ENCODE data around the gene RPL7A. TPM values are rescaled to one million over a fixed set of nuclear protein-coding genes. Genes with fewer than 3 reads are reported as not detected.
A peak's percentile ranks its signal among the peaks of the same experiment; 100 is the strongest.
"Not testable (repeated sequence)": the region's sequence is repeated elsewhere in the genome, so short reads cannot be mapped to it uniquely, and the experiment has no call there.

The RPL7A gene
- 1,770 and 1,772 TPM in 2 replicates for total RNA-seq
- long read RNA-seq, transcript RPL7A-202 (8 exons, 891 nt), result major isoform, 792 of 1,058 reads
- long read RNA-seq, partial matches to known transcripts, result 253 of 1,058 reads
- long read RNA-seq, other reads (novel, unspliced or antisense), result 9 of 1,058 reads

GRCh38 chr9:133347985-133348717 lies at the start of gene RPL7A, which contains the start of gene MED22:
RPL7A (plus strand) TSS chr9:133348218; CDS start chr9:133348244, 26 bp downstream.
MED22 (minus strand) TSS chr9:133348131; CDS start chr9:133346662, 1,469 bp downstream.
- Mint-ChIP-seq H3K9me3 (ENCODE audit: unreplicated experiment) (no peaks in the 10 kb centered on the region), H3K27ac (ENCODE audit: unreplicated experiment) (peak within 1 kb of the TSS; percentile 97), H3K27me3 (ENCODE audit: unreplicated experiment) (no peaks in the 10 kb centered on the region), H3K4me3 (ENCODE audit: unreplicated experiment) (peak within 1 kb of the TSS; percentile 98), H3K36me3 (ENCODE audit: unreplicated experiment) (peaks cover 41% of the 10 kb centered on the region), H3K4me1 (ENCODE audit: unreplicated experiment) (peaks cover 30% of the 10 kb centered on the region)
- TF ChIP-seq, protein P1, sequence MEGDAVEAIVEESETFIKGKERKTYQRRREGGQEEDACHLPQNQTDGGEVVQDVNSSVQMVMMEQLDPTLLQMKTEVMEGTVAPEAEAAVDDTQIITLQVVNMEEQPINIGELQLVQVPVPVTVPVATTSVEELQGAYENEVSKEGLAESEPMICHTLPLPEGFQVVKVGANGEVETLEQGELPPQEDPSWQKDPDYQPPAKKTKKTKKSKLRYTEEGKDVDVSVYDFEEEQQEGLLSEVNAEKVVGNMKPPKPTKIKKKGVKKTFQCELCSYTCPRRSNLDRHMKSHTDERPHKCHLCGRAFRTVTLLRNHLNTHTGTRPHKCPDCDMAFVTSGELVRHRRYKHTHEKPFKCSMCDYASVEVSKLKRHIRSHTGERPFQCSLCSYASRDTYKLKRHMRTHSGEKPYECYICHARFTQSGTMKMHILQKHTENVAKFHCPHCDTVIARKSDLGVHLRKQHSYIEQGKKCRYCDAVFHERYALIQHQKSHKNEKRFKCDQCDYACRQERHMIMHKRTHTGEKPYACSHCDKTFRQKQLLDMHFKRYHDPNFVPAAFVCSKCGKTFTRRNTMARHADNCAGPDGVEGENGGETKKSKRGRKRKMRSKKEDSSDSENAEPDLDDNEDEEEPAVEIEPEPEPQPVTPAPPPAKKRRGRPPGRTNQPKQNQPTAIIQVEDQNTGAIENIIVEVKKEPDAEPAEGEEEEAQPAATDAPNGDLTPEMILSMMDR (IDR thresholded peaks at IDR 0.05), result no peak
- DNase-seq (ENCODE audit: extremely low spot score, unreplicated experiment), result peak; percentile 96

DNA sequence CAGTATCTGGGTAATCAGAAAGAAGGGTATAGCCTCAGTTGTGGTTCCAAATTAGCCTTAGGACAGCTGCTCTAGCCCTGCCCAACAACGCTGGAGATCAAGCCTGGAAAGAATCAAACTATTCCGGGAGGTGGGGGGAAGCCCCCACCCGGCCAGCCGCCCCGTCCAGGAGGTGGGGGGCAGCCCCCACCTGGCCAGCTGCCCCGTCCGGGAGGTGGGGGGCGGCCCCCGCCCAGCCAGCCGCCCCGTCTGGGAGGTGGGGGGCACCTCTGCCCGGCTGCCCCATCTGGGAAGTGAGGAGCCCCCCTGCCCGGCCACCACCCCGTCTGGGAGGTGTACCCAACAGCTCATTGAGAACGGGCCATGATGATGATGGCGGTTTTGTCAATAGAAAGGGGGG lies 48.0 kb upstream of the RPL7A start:
- H3K4me1 Mint-ChIP-seq (ENCODE audit: unreplicated experiment); H3K27ac Mint-ChIP-seq (ENCODE audit: unreplicated experiment); H3K4me3 Mint-ChIP-seq (ENCODE audit: unreplicated experiment); H3K36me3 Mint-ChIP-seq (ENCODE audit: unreplicated experiment); H3K9me3 Mint-ChIP-seq (ENCODE audit: unreplicated experiment): not testable (repeated sequence)
- peaks cover 19% of the 10 kb centered on the region for H3K27me3 Mint-ChIP-seq (ENCODE audit: unreplicated experiment)
- DNase-seq (ENCODE audit: extremely low spot score, unreplicated experiment), result peak; percentile 46

GRCh38 chr9:133301253-133302230 lies 46.5 kb upstream of the RPL7A start:
- peak; percentile 63 for DNase-seq (ENCODE audit: extremely low spot score, unreplicated experiment)
- Mint-ChIP-seq H3K27ac (ENCODE audit: unreplicated experiment) (no peak overlapping the region), H3K4me1 (ENCODE audit: unreplicated experiment) (peaks cover 9% of the 10 kb centered on the region), H3K4me3 (ENCODE audit: unreplicated experiment) (no peak overlapping the region), H3K27me3 (ENCODE audit: unreplicated experiment) (peaks cover 13% of the 10 kb centered on the region), H3K36me3 (ENCODE audit: unreplicated experiment) (no peaks in the 10 kb centered on the region), H3K9me3 (ENCODE audit: unreplicated experiment) (no peaks in the 10 kb centered on the region)
- TF ChIP-seq, protein P1 (IDR thresholded peaks at IDR 0.05), result no peak

DNA sequence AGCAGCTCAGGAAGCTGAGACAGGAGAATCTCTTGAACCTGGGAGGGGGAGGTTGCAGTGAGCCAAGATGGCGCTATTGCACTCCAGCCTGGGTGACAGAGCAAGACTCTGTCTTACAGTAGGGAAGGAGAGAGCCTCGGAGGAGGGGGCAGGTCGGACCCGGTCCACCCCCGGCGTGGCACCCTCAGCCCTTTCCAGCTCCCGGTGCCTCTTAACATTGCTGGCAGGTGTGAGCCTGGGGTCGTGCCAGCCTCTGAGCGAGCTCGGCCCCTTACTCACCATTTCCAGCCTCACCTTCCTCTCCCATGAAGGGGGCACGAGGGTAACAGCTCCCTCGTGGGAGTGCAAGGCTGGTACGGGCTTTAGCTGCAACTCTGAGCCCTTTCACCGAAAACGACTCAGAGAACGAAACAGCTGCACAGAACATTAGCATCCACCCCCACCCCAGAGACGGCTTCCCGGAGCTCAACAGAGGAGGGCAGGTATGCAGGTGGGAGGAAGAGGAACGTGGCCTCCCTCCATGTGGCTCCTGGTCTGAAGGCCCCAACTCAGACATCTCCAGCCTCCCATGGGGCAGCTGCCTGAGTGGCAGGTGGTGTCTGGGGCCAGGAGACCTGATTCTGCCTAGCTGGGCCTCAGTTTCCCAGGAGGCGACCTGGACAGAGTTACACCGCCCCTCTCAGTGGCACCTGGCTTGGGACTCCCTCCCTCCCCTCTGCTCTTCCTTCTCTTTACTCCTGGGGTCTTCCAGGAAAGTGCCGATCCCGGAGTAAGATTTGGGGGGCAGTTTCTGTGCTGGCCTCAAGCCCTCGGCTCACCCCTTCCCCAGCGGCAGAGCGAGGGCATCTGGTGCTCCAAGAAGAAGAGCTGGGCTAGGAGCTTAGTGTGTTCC lies 44.5 kb upstream of the RPL7A start:
- Mint-ChIP-seq H3K27me3 (ENCODE audit: unreplicated experiment) (peaks cover 10% of the 10 kb centered on the region), H3K36me3 (ENCODE audit: unreplicated experiment) (no peaks in the 10 kb centered on the region), H3K4me3 (ENCODE audit: unreplicated experiment) (no peak overlapping the region), H3K27ac (ENCODE audit: unreplicated experiment) (no peak overlapping the region), H3K4me1 (ENCODE audit: unreplicated experiment) (peaks cover 14% of the 10 kb centered on the region), H3K9me3 (ENCODE audit: unreplicated experiment) (no peaks in the 10 kb centered on the region)
- TF ChIP-seq, protein P1 (IDR thresholded peaks at IDR 0.05), result no peak
- peak; percentile 80 for DNase-seq (ENCODE audit: extremely low spot score, unreplicated experiment)

DNA sequence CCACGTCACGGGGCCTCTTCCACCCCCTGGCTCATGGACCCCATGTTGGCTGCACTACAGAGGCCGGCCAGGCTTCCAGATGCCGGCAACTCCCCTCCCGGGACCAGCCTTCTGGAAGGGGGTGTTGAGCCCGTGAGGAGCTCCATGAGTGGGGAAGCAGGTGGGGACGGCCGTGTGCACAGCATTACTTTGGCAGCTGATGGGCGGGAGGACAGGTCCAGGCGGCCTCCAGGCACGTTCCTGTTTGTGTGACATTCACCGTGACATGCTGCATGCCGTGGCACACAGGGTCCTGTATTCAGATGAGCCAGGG lies 43.9 kb upstream of the RPL7A start:
- no peak overlapping the region for H3K4me3 Mint-ChIP-seq (ENCODE audit: unreplicated experiment)
- DNase-seq (ENCODE audit: extremely low spot score, unreplicated experiment), result no peak
- H3K4me1 Mint-ChIP-seq (ENCODE audit: unreplicated experiment), result peaks cover 14% of the 10 kb centered on the region
- no peaks in the 10 kb centered on the region for H3K9me3 Mint-ChIP-seq (ENCODE audit: unreplicated experiment)
- H3K27ac Mint-ChIP-seq (ENCODE audit: unreplicated experiment), result no peak overlapping the region
- peaks cover 9% of the 10 kb centered on the region for H3K27me3 Mint-ChIP-seq (ENCODE audit: unreplicated experiment)
- TF ChIP-seq, protein P1 (IDR thresholded peaks at IDR 0.05), result no peak
- H3K36me3 Mint-ChIP-seq (ENCODE audit: unreplicated experiment), result no peaks in the 10 kb centered on the region

Measured in osteocyte (in vitro differentiated cells).